ENCODE results near the gene TMEM184C.
A peak's percentile ranks its signal among the peaks of the same experiment; 100 is the strongest.

Gene TMEM184C

DNA sequence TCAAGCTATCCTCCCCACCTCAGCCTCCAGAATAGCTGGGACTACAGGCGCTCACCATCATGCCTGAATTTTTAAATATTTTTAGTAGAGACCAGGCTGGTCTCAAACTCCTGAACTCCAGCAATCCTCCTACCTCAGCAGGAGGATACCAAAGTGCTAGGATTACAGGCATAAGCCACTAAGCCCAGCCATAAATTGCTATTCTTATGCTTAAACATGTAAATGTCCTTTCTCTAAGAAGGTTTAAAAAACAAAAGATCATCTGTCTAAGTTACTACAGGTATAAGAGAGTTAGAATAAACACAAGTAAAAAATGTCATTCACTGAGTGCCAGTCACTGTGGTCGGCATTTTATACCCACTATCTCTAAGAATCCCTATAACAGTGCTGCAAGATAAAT lies 38.4 kb downstream of the TMEM184C start:
- DNase-seq (ENCODE audit: low read depth in 3 of 3), result no peak

DNA sequence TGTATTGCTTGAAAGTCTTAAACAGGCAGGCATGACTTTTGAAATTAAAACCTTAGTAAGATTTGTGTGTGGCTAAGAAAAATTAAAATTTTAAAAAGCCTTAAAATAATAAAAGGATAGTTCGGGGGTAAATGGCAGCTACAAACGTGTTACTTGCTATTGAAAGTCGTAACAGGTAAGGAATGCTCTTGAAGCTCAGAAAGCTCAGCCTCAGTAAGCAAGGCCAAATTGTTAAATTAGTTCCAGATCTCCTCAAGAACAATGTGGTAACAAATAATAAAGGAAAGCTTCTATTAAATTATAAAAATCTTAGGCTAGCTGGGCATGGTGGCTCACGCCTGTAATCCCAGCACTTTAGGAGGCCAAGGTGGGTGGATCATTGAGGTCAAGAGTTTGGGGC lies 41.3 kb downstream of the TMEM184C start:
- no peak for DNase-seq (ENCODE audit: low read depth in 3 of 3)

DNA sequence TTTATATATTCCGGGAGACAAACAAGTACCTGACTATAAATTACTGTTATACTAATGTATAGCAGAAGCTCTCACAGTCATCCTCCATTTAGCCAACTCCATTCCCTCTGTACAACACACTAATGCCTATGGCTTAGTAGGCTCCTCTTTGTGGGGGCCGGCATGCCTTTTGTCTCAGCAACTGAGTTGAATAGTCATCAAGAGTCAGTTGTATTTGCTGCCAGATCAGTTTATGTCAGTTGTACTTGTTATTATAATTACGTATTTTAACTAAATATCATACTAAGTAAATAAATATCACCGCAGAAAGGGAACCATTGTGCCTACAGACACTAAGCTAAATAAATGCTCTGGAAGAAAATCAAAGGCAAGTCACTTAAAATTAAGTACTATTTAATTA lies 56.9 kb downstream of the TMEM184C start:
- DNase-seq (ENCODE audit: low read depth in 3 of 3), result no peak

DNA sequence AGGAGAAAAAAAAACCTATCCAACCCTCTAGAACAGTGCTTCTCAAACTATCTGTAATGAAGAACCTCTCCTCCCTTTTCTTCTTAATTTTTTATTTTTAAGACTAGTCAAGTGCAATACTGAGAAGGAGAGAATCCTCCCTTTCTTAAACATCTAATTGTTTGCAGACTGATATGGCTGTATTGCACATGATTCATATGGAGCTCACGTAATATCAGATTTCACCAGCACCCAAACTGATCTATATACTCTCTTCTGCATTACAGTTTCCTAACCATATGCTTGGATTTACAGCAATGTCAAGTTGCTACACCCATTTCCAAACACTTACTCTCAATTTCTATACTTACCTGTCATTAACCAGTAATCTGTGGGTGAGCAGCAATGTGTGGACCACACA lies 57.3 kb downstream of the TMEM184C start:
- no peak for DNase-seq (ENCODE audit: low read depth in 3 of 3)

DNA sequence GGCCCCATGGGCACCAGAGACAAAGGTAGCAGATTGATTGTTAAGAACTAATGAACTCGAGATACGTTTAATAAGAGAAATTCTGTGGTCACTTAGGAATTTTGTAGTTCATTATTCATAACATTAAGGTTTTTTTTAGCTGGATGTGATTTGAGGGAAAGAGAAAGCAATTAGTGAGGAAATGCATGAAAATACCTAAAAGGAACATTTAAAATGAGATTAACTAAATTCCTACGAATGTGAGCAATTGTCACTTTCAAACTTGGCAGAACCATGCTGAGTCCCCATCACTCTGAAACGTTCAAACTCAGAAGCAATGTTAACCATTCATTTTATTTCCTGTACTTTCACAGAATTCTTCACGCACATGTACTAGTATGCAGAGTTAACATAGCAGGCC lies 60.9 kb downstream of the TMEM184C start:
- DNase-seq (ENCODE audit: low read depth in 3 of 3), result no peak

DNA sequence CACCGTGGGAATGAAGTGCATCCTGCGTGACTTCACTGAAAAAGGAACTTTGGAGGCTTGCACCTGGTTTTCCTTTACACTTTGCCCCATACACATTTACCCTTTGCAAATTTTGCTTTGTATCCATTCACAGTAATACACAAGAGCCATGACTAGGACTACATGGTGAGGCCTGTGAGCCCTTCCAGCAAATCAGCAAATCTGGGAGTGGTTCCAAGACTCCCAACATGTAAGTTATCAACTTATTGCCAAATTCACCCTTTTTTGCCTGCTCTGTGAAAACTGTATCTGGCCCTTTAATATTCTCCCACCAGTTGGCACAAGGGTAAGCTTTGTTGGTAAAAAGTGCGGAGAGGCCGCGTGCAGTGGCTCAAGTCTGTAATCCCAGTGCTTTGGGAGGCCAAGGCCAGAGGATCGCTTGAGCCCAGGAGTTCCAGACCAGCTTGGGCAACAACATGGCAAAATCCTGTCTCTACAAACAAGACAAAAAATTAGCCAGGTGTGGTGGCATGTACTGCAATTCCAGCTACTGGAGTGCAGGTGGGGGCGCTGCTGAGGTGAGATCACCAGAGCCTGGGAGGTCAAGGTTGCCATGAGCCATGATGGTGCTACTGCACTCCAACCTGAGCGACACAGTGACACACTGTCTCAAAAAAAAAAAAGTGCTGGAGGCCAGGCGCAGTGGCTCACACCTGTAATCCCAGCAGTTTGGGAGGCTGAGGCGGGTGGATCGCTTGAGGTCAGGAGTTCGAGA lies 61.8 kb downstream of the TMEM184C start:
- no peak for DNase-seq (ENCODE audit: low read depth in 3 of 3)

DNA sequence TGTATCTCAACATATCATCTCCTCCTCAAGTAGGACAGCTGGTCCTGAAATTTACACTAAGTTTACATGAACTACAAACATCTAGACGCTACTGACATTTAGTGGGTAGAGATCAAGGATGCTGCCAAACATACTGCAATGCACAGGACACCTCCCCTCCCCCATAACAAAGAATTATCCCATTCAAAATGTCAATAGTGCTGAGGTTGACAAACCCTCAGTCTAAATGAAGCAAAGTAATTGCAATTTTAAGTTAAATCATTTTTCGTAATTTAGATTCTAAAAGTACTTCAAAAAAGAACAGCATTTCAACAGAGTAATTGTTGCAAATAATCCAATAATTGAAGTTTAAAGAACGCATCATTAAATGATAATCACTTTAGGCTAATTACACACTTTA lies 65.6 kb downstream of the TMEM184C start:
- no peak for DNase-seq (ENCODE audit: low read depth in 3 of 3)

DNA sequence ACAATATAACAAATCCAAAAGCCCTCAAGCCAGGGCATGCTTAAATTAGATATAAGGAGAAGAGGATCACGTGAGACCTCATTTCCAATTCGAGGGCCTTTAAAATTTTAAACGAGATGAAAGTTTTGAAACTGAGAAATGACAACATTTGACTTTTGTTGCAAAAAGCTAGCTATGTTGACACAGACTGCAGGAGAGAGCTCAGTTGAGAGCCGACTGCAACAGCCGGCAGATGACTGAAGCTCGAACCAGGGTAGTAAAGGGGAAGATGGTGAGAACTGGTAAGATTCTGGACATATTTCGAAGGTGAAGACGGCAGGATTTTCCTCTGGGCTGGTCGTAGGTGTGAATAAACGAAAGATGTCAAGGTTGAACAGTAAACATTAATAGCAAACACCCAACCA lies 66.0 kb downstream of the TMEM184C start:
- no peak for DNase-seq (ENCODE audit: low read depth in 3 of 3)

DNA sequence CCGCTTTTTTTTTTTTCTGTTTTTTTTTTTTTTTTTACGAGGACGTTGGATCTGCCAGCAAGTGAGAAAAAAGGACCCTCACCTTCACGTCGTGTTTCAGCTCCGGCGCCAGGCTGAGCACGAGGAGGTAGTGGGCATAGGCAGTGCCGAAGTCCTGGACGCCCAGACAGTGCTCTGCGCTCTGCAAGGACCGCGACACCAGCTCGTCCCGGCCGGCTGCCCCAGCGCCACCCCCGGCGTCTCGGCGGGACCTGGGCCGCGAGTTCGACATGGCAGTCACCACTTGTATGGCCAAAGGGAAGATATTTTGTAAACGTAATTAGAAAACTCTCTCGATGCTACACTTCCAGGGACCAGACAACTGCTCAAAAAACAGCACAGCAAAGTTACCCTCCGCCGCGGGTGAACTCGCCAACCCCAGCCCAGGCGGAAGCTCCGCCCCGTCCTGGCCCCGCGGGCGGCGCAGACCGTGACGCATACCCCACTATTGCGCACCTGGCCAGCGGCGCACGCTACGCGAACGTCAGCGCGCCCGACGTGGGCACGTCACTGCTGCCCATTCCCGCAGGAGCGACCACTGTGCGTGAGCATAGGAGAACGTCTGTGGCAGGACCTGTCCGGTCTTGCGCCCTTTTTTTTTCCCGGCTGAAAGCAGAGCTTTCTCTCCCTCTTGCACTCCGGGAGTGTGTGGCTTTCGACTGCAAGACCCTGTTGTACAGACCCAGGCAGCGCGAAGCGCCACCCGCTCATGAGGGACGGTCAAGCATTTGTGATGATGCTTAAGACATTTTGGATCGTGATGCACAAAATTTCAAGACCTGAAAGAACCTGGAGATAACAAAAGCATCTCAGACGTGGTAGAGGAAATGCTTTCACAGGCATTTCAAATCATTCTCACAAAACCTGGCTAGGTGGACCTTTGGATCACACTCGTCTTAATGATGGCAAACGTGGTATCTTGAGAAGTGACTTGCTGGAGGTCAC lies 66.8 kb downstream of the TMEM184C start, which contains the start of gene PRMT9:
PRMT9 (minus strand) TSS at position 447 of the 984 bp plus-strand sequence; CDS start at position 271, 176 bp downstream.
- peak; percentile 74 to 82 (median 75) for DNase-seq (ENCODE audit: low read depth in 3 of 3)

DNA sequence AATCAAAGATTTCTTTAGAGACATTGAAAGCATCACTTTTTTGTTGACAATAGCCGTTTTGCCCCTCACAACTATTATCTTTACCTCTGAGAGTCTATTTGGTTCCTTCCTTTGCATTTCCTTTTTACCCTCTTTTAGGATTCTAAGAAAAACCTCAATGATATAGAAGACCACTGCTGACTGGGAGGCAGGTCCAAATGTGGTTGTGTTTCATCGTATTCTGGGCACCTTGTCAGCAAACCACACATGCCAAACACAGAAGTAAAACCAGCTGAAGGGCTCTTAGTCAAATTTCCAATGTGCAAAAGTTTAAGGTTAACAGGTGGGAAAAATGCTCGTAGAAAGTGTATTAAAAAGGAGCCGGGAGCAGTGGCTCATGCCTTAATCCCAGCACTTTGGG lies 71.9 kb downstream of the TMEM184C start:
- DNase-seq (ENCODE audit: low read depth in 3 of 3), result no peak

DNA sequence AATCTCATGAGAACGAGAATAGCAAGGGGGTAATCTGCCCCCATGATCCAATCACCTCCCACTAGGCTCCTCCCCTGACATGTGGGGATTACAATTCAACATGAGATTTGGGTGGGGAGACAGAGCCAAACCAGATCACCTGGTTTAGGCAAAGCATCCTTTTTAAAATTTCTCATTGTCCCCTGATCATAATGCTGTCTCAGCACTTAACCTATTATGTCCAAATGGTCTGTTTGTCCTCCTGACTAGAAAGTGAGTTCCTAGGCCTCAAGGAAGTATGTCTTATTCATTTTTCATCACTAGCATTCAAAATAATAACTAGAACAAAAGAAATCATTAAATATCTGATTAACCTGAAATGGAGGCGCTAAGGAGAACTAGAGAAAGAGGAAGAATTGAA lies 74.6 kb downstream of the TMEM184C start:
- no peak for DNase-seq (ENCODE audit: low read depth in 3 of 3)

DNA sequence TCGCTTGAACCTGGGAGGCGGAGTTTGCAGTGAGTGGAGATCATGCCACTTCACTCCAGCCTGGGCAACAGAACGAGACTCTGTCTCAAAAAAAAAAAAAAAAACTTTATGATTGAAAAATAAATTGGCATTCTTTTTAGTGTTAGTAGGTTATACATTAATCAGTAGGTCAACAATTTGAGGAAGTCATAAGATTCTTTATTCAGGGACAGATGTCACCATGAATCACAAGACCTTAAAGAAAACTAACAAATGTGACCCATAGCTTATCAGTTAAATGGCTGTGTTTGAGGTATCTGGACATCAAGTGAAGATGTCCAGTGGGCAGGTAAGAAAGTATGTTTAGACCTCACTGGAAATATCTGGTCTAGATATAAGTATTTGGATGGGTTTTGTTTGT lies 76.0 kb downstream of the TMEM184C start:
- no peak for DNase-seq (ENCODE audit: low read depth in 3 of 3)

DNA sequence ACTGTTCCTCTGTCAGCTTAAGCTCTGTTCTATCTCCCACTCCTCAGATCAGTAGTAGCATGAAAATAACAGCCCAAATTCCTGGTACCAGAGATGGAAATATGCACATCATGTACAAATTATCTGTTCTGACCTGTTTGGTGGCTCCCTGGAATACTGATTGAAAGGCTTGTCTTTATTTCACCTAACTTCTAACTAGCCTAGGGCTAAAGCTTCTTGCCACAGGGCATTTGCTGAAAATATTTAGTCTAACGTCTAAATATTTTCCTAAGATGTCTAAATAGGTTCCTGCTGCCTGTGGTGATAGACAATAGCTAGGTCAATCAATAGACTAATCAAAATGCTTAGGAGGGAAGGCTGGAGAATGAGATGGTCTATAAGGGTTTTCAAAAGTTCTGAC lies 79.7 kb downstream of the TMEM184C start:
- no peak for DNase-seq (ENCODE audit: low read depth in 3 of 3)

DNA sequence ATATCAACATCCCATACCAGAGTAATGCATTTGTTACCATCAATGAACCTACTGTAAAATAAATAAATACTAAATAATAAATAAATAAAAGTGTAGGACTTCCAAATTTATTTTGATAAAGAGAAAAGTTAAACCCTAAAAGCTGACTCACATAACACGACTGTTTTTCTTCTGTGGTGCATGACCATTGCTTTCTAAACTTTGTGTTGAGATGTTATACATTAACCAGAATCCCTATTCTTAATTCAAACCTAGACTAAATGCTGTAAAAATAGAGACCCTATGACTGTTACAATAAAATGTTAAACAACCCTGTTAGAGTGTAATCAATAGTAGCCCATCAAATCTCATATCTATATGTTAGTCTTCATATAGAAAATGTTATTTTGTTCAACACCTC lies 87.6 kb downstream of the TMEM184C start:
- no peak for DNase-seq (ENCODE audit: low read depth in 3 of 3)

DNA sequence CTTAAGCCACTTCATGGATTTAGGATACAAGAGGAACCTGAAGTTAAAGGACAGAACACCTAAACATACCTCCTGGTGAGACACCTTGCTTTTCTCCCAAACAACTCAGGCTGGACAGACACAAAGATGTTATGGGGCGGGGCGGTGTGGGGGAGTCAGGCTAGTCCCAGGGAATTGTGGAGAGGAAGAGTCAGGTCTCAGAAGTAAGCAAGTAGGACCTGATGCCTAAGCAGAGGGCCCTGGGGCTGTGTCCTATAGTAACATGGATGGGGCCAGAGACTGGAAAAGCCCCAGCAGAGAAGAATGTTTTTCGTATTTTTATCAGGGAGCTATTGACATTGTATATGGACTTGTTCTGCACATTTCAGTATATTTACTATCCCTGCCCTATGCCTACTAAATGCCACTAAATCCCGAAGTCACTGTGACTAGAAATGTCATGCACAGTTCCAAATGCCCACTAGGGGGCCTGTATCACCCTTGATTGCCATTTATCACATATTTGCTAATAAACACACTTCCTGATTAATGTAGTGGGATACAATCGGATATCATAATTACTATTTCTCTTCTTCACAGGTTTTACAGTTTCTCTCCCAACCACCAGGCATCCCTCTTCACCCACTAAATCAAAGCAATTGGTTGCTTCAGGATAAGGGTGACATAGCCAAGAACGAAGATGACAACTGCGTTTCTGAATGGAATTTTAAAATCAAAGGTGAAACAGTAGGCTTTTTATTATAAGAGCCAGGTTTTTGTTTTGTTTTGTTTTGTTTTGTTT lies 90.9 kb downstream of the TMEM184C start:
- DNase-seq (ENCODE audit: low read depth in 3 of 3), result peak in 2 of 3 donors; percentile 22 to 31

DNA sequence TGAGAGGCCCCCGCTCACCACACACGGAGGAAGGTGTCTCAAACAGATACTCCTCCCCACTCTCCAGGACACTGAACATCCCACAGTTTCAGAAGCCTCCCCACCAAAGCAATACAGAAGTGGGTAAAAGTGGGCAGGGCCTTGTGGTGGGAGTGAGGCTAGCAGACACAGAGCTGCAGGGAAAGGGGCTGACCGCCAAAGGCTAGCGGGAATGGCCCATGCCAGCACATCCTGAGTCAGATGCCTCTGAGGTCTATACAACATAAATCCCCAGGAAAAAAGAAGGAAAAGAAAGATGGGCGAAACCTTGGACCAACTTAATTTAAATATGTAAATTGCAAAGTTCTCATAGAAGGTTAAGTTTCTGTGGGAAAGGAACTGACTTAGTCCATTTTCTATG lies 92.8 kb downstream of the TMEM184C start:
- DNase-seq (ENCODE audit: low read depth in 3 of 3), result no peak

DNA sequence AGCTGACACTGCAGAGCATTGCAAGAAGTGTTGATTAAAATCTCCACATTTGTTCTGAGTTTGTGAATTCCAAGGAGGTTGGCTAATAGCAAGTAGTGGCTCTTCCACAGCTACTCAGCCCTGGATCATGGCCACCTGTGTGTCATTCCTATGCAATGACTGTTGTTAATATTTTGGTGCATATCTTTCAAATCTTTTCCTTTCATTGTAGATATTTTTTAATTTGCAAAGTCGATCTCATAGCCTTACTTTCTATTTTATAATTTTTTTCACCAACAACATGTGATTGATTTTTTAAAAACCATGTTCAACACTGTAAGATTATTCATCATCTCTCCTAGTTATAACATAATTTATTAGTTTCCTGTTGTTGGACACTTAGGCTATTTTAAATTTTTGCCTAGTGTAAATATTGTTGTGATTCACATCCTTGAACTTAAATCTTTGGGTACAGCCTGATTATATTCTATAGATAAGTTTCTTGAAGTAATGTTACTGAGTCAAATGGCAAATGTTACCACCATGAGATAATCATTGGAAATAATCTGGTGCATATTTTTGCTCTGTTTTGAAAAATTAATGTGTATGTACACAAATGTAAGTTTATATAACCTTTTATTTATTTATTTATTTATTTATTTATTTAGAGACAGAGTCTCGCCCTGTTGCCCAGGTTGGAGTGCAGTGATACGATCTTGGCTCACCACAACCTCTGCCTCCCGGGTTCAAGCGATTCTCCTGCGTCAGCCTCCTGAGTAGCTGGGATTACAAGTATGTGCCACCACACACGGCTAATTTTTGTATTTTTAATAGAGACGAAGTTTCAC lies 97.6 kb downstream of the TMEM184C start:
- DNase-seq (ENCODE audit: low read depth in 3 of 3), result no peak

DNA sequence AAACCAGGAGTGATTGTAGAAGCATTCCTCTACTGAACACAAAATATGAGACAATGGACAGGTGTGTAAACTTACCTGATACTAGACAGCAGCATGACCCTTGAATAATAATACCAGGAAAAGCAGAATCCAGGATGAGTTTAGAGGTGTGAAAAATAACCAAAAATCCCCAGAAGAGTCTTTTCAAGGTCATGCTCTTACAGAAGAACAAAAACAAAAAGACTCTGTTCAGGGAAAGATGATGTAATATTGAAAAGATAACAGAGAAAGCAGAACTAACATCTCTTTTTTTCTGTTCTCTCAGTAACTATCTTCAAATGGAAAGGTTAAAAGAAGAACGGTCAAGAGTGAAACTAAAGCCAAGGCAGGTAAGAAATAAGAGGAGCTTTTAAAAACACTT lies 100.7 kb downstream of the TMEM184C start:
- no peak for DNase-seq (ENCODE audit: low read depth in 3 of 3)
